HepG2 (cell line): Measurements from ENCODE around the gene NDUFB6. TPM values are rescaled to one million over a fixed set of nuclear protein-coding genes. Genes with fewer than 3 reads are reported as not detected.

ENCODE experiments used
- HNF4G ChIP-seq, 2 experiments: sonication (generic) in 1 of 2; formaldehyde crosslinking in 1 of 2; IDR thresholded peaks; 2 replicates each; pipeline versions ENCODE4 v1.4.0 to v1.6.1; 2011 to 2020; ENCODE audit warnings: borderline replicate concordance in 2 of 2, low read depth in 2 of 2, mild to moderate bottlenecking in 2 of 2, low read length in 1 of 2, missing genetic modification reagents in 1 of 2, moderate library complexity in 1 of 2
- JARID2 ChIP-seq: sonication (generic); formaldehyde crosslinking; IDR thresholded peaks from 2 replicates; pipeline ENCODE4 v1.8.1; 2023; ENCODE audit warnings: missing genetic modification reagents, inconsistent platforms; ENCODE audit not compliant: insufficient replicate concordance
- KLF6 ChIP-seq: IDR thresholded peaks from 2 replicates; pipeline ENCODE4 v1.8.0; 2016; ENCODE audit warnings: missing biosample characterization, missing genetic modification reagents
- MIER2 ChIP-seq: IDR thresholded peaks from 2 replicates; pipeline ENCODE4 v1.6.1; 2016; ENCODE audit warnings: missing biosample characterization, missing genetic modification reagents
- PPARG ChIP-seq: conservative IDR thresholded peaks from 2 replicates; pipeline ENCODE4 v1.6.1; 2016; ENCODE audit warnings: missing biosample characterization, missing genetic modification reagents
- RFX1 ChIP-seq: fragments of 450-650 bp; IDR thresholded peaks from 2 replicates; pipeline ENCODE4 v1.6.1; 2017
- TBX3 ChIP-seq: fragments of 450-650 bp; IDR thresholded peaks from 2 replicates; pipeline ENCODE4 v1.6.1; 2017; ENCODE audit warnings: antibody characterized with exemption, mild to moderate bottlenecking, inconsistent platforms, borderline replicate concordance
- ZBTB8A ChIP-seq: sonication (generic); formaldehyde crosslinking; IDR thresholded peaks from 2 replicates; pipeline ENCODE4 v1.4.0; 2020; ENCODE audit warnings: mild to moderate bottlenecking, low read depth, missing genetic modification reagents, borderline replicate concordance
- ZFP1 ChIP-seq: IDR thresholded peaks from 2 replicates; pipeline ENCODE4 v1.6.1; 2016
- ZFY ChIP-seq: sonication (generic); formaldehyde crosslinking; IDR thresholded peaks from 2 replicates; pipeline ENCODE4 v1.4.0; 2020; ENCODE audit warnings: missing genetic modification reagents
- polyA plus RNA-seq, 8 experiments: library from polyadenylated mRNA; depleted of rRNA in 3 of 8; stranded (reverse) in 7 of 8; unstranded in 1 of 8; fragments of >200 nt; fragmentation: Illumina TruSeq in 4 of 8; extraction: Trizol in 4 of 8; gene quantifications; 2 replicates each; pipeline versions ENCODE4 v1.2.1 to v1.2.3, GENCODE V29; 2011 to 2016; ENCODE audit warnings: low read depth in 4 of 8, missing spikeins in 1 of 8, mixed read lengths in 1 of 8; ENCODE audit not compliant: insufficient read depth in 1 of 8
- total RNA-seq, 5 experiments: library from RNA; depleted of rRNA; stranded (reverse); fragments of >200 nt; fragmentation: Illumina TruSeq; extraction: Trizol; gene quantifications; 2 replicates each; pipeline ENCODE4 v1.2.3, GENCODE V29; 2016; ENCODE audit warnings: low read depth in 1 of 5
- TF ChIP-seq, protein P1 (sequence below): sonication (generic); formaldehyde crosslinking; IDR thresholded peaks from 2 replicates; pipeline ENCODE4 v1.5.0; 2020; ENCODE audit warnings: missing genetic modification reagents
- TF ChIP-seq, protein P2 (sequence below): sonication (generic); formaldehyde crosslinking; IDR thresholded peaks from 2 replicates; pipeline ENCODE4 v1.4.0; 2020; ENCODE audit warnings: missing genetic modification reagents
- TF ChIP-seq, protein P3 (sequence below): sonication (generic); formaldehyde crosslinking; IDR thresholded peaks from 2 replicates; pipeline ENCODE4 v1.4.0; 2020; ENCODE audit warnings: mild to moderate bottlenecking, missing genetic modification reagents, borderline replicate concordance
- TF ChIP-seq, protein P4 (sequence below): IDR thresholded peaks from 2 replicates; pipeline ENCODE4 v1.6.1; 2016; ENCODE audit warnings: control low read depth
- TF ChIP-seq, protein P5 (sequence below): sonication (generic); formaldehyde crosslinking; IDR thresholded peaks from 2 replicates; pipeline ENCODE4 v1.5.1; 2020; ENCODE audit warnings: missing genetic modification reagents, mild to moderate bottlenecking, borderline replicate concordance
- TF ChIP-seq, protein P6 (sequence below): sonication (generic); formaldehyde crosslinking; IDR thresholded peaks from 2 replicates; pipeline ENCODE4 v1.5.1; 2020; ENCODE audit warnings: mild to moderate bottlenecking, missing genetic modification reagents, moderate library complexity

Gene NDUFB6
- total and polyA plus RNA-seq, 2 of the 13 experiments (the other 11 are each of a cell fraction or from before 2014, with no cell fraction given), result 31.2 to 81.9 TPM

DNA sequence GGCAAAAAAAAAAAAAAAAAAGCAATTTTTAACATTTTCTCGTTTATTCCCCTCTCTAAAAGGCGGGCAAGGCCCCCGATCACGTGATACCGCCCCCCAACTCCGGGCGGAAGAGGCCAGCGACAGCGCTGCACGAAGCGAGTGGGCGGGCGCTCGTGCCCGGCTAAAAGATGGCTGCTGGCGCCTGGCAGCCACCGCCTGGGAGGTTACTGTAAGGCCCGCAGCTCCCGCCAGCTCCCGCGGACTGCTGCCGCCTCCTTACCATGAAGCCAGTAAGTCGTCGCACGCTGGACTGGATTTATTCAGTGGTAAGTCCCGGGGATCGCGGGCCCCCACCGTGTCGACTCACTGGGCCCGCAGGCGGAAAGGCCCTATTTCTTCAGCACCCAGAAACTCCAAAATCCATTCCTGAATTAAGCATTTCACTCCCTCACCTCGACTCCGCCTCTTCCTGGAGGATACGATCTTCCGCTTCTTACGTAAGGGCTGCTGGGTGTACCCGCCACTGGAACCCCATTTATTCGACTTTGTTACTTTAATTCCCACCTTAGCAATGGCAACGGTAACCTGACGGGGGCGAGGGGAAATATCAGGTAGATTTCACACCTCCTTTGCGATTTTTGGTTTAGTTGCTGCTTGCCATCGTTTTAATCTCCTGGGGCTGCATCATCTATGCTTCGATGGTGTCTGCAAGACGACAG lies 20.6 kb downstream of the NDUFB6 start, which contains the start of the genes SMIM27 and TOPORS (continued):
- TF ChIP-seq HNF4G (IDR thresholded peaks at IDR 0.05; ENCODE audit: borderline replicate concordance, low read depth, low read length) (no peak), HNF4G (CRISPR knock-in tag; IDR thresholded peaks at IDR 0.05; ENCODE audit: borderline replicate concordance, low read depth) (no peak; the same call in 1 of the 2 replicates), ZBTB8A (CRISPR knock-in tag) (no peak), ZFY (peak; percentile 97), MIER2 (CRISPR knock-in tag) (no peak), RFX1 (no peak), PPARG (CRISPR knock-in tag) (peak; percentile 51; the same call in 1 of the 2 replicates), KLF6 (CRISPR knock-in tag) (no peak), JARID2 (CRISPR knock-in tag) (peak; percentile 55), TBX3 (no peak), ZFP1 (CRISPR knock-in tag) (peak; percentile 62; the same call in 1 of the 2 replicates)
- TF ChIP-seq, protein P1, sequence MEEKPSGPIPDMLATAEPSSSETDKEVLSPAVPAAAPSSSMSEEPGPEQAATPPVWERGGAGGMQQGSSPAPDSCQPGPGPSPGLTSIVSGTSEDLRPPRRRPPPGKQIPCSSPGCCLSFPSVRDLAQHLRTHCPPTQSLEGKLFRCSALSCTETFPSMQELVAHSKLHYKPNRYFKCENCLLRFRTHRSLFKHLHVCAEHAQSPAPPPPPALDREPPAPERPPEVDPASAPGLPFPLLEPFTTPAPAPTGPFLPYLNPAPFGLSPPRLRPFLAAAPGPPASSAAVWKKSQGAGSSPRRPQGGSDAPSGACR (CRISPR knock-in tag), result no peak; the same call in 1 of the 2 replicates
- TF ChIP-seq, protein P2, sequence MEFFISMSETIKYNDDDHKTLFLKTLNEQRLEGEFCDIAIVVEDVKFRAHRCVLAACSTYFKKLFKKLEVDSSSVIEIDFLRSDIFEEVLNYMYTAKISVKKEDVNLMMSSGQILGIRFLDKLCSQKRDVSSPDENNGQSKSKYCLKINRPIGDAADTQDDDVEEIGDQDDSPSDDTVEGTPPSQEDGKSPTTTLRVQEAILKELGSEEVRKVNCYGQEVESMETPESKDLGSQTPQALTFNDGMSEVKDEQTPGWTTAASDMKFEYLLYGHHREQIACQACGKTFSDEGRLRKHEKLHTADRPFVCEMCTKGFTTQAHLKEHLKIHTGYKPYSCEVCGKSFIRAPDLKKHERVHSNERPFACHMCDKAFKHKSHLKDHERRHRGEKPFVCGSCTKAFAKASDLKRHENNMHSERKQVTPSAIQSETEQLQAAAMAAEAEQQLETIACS (CRISPR knock-in tag), result 0 out of 2 replicates have a peak, but pooled peaks have one; percentile 20
- TF ChIP-seq, protein P3, sequence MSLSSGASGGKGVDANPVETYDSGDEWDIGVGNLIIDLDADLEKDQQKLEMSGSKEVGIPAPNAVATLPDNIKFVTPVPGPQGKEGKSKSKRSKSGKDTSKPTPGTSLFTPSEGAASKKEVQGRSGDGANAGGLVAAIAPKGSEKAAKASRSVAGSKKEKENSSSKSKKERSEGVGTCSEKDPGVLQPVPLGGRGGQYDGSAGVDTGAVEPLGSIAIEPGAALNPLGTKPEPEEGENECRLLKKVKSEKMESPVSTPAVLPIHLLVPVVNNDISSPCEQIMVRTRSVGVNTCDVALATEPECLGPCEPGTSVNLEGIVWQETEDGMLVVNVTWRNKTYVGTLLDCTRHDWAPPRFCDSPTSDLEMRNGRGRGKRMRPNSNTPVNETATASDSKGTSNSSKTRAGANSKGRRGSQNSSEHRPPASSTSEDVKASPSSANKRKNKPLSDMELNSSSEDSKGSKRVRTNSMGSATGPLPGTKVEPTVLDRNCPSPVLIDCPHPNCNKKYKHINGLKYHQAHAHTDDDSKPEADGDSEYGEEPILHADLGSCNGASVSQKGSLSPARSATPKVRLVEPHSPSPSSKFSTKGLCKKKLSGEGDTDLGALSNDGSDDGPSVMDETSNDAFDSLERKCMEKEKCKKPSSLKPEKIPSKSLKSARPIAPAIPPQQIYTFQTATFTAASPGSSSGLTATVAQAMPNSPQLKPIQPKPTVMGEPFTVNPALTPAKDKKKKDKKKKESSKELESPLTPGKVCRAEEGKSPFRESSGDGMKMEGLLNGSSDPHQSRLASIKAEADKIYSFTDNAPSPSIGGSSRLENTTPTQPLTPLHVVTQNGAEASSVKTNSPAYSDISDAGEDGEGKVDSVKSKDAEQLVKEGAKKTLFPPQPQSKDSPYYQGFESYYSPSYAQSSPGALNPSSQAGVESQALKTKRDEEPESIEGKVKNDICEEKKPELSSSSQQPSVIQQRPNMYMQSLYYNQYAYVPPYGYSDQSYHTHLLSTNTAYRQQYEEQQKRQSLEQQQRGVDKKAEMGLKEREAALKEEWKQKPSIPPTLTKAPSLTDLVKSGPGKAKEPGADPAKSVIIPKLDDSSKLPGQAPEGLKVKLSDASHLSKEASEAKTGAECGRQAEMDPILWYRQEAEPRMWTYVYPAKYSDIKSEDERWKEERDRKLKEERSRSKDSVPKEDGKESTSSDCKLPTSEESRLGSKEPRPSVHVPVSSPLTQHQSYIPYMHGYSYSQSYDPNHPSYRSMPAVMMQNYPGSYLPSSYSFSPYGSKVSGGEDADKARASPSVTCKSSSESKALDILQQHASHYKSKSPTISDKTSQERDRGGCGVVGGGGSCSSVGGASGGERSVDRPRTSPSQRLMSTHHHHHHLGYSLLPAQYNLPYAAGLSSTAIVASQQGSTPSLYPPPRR (CRISPR knock-in tag), result peak; percentile 48; the same call in 1 of the 2 replicates
- TF ChIP-seq, protein P4, sequence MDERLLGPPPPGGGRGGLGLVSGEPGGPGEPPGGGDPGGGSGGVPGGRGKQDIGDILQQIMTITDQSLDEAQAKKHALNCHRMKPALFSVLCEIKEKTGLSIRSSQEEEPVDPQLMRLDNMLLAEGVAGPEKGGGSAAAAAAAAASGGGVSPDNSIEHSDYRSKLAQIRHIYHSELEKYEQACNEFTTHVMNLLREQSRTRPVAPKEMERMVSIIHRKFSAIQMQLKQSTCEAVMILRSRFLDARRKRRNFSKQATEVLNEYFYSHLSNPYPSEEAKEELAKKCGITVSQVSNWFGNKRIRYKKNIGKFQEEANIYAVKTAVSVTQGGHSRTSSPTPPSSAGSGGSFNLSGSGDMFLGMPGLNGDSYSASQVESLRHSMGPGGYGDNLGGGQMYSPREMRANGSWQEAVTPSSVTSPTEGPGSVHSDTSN, result no peak
- TF ChIP-seq, protein P5, sequence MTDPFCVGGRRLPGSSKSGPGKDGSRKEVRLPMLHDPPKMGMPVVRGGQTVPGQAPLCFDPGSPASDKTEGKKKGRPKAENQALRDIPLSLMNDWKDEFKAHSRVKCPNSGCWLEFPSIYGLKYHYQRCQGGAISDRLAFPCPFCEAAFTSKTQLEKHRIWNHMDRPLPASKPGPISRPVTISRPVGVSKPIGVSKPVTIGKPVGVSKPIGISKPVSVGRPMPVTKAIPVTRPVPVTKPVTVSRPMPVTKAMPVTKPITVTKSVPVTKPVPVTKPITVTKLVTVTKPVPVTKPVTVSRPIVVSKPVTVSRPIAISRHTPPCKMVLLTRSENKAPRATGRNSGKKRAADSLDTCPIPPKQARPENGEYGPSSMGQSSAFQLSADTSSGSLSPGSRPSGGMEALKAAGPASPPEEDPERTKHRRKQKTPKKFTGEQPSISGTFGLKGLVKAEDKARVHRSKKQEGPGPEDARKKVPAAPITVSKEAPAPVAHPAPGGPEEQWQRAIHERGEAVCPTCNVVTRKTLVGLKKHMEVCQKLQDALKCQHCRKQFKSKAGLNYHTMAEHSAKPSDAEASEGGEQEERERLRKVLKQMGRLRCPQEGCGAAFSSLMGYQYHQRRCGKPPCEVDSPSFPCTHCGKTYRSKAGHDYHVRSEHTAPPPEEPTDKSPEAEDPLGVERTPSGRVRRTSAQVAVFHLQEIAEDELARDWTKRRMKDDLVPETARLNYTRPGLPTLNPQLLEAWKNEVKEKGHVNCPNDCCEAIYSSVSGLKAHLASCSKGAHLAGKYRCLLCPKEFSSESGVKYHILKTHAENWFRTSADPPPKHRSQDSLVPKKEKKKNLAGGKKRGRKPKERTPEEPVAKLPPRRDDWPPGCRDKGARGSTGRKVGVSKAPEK (CRISPR knock-in tag), result no peak
- TF ChIP-seq, protein P6, sequence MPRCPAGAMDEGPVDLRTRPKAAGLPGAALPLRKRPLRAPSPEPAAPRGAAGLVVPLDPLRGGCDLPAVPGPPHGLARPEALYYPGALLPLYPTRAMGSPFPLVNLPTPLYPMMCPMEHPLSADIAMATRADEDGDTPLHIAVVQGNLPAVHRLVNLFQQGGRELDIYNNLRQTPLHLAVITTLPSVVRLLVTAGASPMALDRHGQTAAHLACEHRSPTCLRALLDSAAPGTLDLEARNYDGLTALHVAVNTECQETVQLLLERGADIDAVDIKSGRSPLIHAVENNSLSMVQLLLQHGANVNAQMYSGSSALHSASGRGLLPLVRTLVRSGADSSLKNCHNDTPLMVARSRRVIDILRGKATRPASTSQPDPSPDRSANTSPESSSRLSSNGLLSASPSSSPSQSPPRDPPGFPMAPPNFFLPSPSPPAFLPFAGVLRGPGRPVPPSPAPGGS (CRISPR knock-in tag), result peak; percentile 46; the same call in 1 of the 2 replicates
